ENCODE results near the gene PPM1J.

DNA sequence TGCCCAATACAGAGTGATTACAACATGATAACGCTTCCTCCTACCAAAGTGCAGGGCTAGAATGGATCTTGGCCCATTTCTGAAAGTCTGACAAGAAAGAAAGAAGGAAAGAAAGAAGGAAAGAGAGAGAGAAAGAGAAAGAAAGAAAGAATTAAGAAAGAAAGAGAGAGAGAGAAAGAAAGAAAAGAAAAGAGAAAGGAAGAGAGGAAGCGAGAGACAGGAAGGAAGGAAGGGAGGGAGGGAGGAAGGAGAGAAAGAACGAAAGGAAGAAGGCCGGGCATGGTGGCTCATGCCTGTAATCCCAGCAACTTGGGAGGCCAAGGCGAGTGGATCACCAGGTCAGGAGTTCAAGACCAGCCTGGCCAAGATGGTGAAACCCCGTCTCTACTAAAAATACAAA, 44.1 kb upstream of the PPM1J start:
- TF ChIP-seq, protein P1, sequence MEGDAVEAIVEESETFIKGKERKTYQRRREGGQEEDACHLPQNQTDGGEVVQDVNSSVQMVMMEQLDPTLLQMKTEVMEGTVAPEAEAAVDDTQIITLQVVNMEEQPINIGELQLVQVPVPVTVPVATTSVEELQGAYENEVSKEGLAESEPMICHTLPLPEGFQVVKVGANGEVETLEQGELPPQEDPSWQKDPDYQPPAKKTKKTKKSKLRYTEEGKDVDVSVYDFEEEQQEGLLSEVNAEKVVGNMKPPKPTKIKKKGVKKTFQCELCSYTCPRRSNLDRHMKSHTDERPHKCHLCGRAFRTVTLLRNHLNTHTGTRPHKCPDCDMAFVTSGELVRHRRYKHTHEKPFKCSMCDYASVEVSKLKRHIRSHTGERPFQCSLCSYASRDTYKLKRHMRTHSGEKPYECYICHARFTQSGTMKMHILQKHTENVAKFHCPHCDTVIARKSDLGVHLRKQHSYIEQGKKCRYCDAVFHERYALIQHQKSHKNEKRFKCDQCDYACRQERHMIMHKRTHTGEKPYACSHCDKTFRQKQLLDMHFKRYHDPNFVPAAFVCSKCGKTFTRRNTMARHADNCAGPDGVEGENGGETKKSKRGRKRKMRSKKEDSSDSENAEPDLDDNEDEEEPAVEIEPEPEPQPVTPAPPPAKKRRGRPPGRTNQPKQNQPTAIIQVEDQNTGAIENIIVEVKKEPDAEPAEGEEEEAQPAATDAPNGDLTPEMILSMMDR (conservative IDR thresholded peaks at IDR 0.05 in 1 of 2, IDR thresholded peaks at IDR 0.05 in 1 of 2; ENCODE audit: low read depth in 1 of 2, low read length in 2 of 2) = no peak
- TF ChIP-seq EZH2 (IDR thresholded peaks at IDR 0.05; ENCODE audit: low read length, missing control alignments) = no peak

Data from fibroblast of lung (primary cell).